ENCODE data around the gene RERG. TPM values are rescaled to one million over a fixed set of nuclear protein-coding genes. Genes with fewer than 3 reads are reported as not detected.

RERG gene
- total RNA-seq, 2 donors from 2014 or later = 0.84 to 5.3 TPM

- no peak for DNase-seq
- intact Hi-C loops (cut with DNase I) = loop anchor here (5.0 to 10.0 kb wide), 2 partner anchors 68 to 431 kb away; partner anchors contain the start of gene RERG
- no peak for TF ChIP-seq CTCF (IDR thresholded peaks at IDR 0.05)
- H3K9ac ChIP-seq (ENCODE audit: low read depth in 2 of 2, low read length in 2 of 2) = no peak overlapping the region
- H3K27ac ChIP-seq = no peak overlapping the region
- H3K4me3 ChIP-seq = no peak overlapping the region
- H3K36me3 ChIP-seq = no peaks in the 10 kb centered on the region
- H3K4me1 ChIP-seq = no peaks in the 10 kb centered on the region
- no peaks in the 10 kb centered on the region for H3K9me3 ChIP-seq
- no peaks in the 10 kb centered on the region for H3K27me3 ChIP-seq
These were observed 67.1 kb downstream of the RERG start for GRCh38 chr12:15154103-15154502.

GRCh38 chr12:15152868-15153267 lies 68.3 kb downstream of the RERG start:
- Histone ChIP-seq H3K4me1 (no peaks in the 10 kb centered on the region), H3K27me3 (no peaks in the 10 kb centered on the region), H3K27ac (no peak overlapping the region), H3K9me3 (no peaks in the 10 kb centered on the region), H3K36me3 (no peaks in the 10 kb centered on the region), H3K4me3 (no peak overlapping the region), H3K9ac (ENCODE audit: low read depth in 2 of 2, low read length in 2 of 2) (no peak overlapping the region)
- intact Hi-C loops (cut with DNase I) = loop anchor here (5.0 to 10.0 kb wide), 2 partner anchors 69 to 432 kb away; partner anchors contain the start of gene RERG
- no peak for TF ChIP-seq CTCF (IDR thresholded peaks at IDR 0.05)
- DNase-seq = no peak

- no peak for TF ChIP-seq CTCF (IDR thresholded peaks at IDR 0.05)
- intact Hi-C loops (cut with DNase I) = loop anchor here (5.0 to 10.0 kb wide), 2 partner anchors 70 to 432 kb away; partner anchors contain the start of gene RERG
- no peaks in the 10 kb centered on the region for H3K4me1 ChIP-seq
These were observed 68.8 kb downstream of the RERG start for GRCh38 chr12:15152456-15152855.

GRCh38 chr12:15151161-15152091 lies 69.8 kb downstream of the RERG start:
- Histone ChIP-seq H3K9ac (ENCODE audit: low read depth in 2 of 2, low read length in 2 of 2) (no peak overlapping the region), H3K27ac (peak overlapping the region; percentile 2), H3K27me3 (no peaks in the 10 kb centered on the region), H3K4me1 (no peaks in the 10 kb centered on the region), H3K36me3 (no peaks in the 10 kb centered on the region), H3K4me3 (no peak overlapping the region), H3K9me3 (no peaks in the 10 kb centered on the region)
- intact Hi-C loops (cut with DNase I) = loop anchor here (5.0 to 10.0 kb wide), 2 partner anchors 71 to 433 kb away; partner anchors contain the start of gene RERG
- DNase-seq = no peak
- peak; percentile 26 for TF ChIP-seq CTCF (IDR thresholded peaks at IDR 0.05)

More at GRCh38 chr12:15152456-15152855, 68.8 kb downstream of the RERG start:
- no peaks in the 10 kb centered on the region for H3K9me3 ChIP-seq
- no peak overlapping the region for H3K9ac ChIP-seq (ENCODE audit: low read depth in 2 of 2, low read length in 2 of 2)
- H3K4me3 ChIP-seq = no peak overlapping the region
- no peaks in the 10 kb centered on the region for H3K27me3 ChIP-seq
- no peaks in the 10 kb centered on the region for H3K36me3 ChIP-seq
- no peak overlapping the region for H3K27ac ChIP-seq
- no peak for DNase-seq

- Histone ChIP-seq H3K36me3 (no peaks in the 10 kb centered on the region), H3K9ac (ENCODE audit: low read depth in 2 of 2, low read length in 2 of 2) (no peak overlapping the region), H3K4me3 (no peak overlapping the region), H3K27me3 (no peaks in the 10 kb centered on the region), H3K4me1 (no peaks in the 10 kb centered on the region), H3K9me3 (no peaks in the 10 kb centered on the region), H3K27ac (no peak overlapping the region)
- no peak for DNase-seq
- no peak for TF ChIP-seq CTCF (IDR thresholded peaks at IDR 0.05)
- intact Hi-C loops (cut with DNase I) = loop anchor here (10.0 kb wide), 1 partner anchor 378 kb away; no protein-coding TSS in a partner anchor
These were observed 74.6 kb downstream of the RERG start for GRCh38 chr12:15146585-15146984.
